Choroid plexus epithelial cell (primary cell): ENCODE results near the gene CSMD2.

Source experiments
- DNase-seq: peaks from one replicate; pipeline ENCODE4 v3.0.0-alpha.2; 2010; ENCODE audit warnings: low read depth
- H3K4me3 ChIP-seq: 2 replicates; pipeline ENCODE4 v1.5.1; 2011; ENCODE audit warnings: low read depth, mild to moderate bottlenecking, control low read depth, low read length, moderate library complexity
- CTCF ChIP-seq: conservative IDR thresholded peaks from 2 replicates; pipeline ENCODE4 v1.5.1; 2011; ENCODE audit warnings: low read depth, mild to moderate bottlenecking, control low read depth, inconsistent platforms, low read length, moderate library complexity

The CSMD2 gene

GRCh38 chr1:34155860-34156259, 9.2 kb downstream of the CSMD2 start:
- no peak for TF ChIP-seq CTCF
- no peak overlapping the region for H3K4me3 ChIP-seq
- DNase-seq: no peak

- no peak for DNase-seq
- no peak for TF ChIP-seq CTCF
- no peak overlapping the region for H3K4me3 ChIP-seq
Measured at GRCh38 chr1:34153246-34153645, 11.8 kb downstream of the CSMD2 start.

- TF ChIP-seq CTCF: no peak
- no peak for DNase-seq
- H3K4me3 ChIP-seq: no peak overlapping the region
Measured at GRCh38 chr1:34149501-34149900, 15.5 kb downstream of the CSMD2 start.

GRCh38 chr1:34147301-34147700, 17.7 kb downstream of the CSMD2 start:
- no peak for TF ChIP-seq CTCF
- no peak overlapping the region for H3K4me3 ChIP-seq
- DNase-seq: no peak

- no peak for DNase-seq
- no peak overlapping the region for H3K4me3 ChIP-seq
- TF ChIP-seq CTCF: no peak
Measured at GRCh38 chr1:34144766-34145165, 20.3 kb downstream of the CSMD2 start.

GRCh38 chr1:34143975-34144374, 21.1 kb downstream of the CSMD2 start:
- no peak for TF ChIP-seq CTCF

GRCh38 chr1:34140011-34140676, 24.9 kb downstream of the CSMD2 start:
- DNase-seq: no peak
- no peak for TF ChIP-seq CTCF
- H3K4me3 ChIP-seq: no peak overlapping the region

More at GRCh38 chr1:34143975-34144374, 21.1 kb downstream of the CSMD2 start:
- H3K4me3 ChIP-seq: no peak overlapping the region
- DNase-seq: no peak
